ENCODE measurements around the gene UBR4.
A peak's percentile ranks its signal among the peaks of the same experiment; 100 is the strongest.
"Not testable (repeated sequence)": the region's sequence is repeated elsewhere in the genome, so short reads cannot be mapped to it uniquely, and the experiment has no call there.

Gene UBR4

DNA sequence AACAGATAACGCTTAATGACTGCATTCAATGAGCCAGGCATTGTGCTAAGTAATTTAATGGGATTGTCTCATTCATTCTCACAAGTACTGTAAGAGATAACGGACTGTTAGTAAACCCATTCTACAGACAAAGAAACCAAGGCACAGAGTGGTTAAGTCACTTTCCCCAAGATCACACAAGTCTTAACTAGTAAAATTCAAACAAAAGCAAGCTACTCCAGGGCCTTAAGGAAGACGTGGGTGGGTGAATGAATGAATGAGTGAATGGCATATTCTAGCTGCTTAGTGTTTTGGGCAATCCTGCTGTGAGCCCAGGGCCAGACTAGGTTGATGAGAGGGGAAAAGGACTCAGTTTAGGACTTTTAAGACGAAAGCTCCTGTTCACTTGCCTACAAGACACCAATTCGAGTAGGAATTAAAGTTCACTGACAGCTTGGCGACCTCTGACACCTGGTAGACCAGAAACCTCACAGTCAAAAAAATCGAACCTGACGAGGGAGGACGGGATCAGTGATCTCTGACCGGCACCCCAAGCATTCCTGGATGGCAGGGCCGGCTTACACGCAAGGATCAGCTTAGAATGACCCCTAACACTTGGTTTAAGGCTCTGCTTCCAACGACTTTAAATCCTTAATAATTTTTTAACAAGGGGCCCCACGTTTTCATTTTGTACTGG lies 40.7 kb upstream of the UBR4 start:
- no peak for DNase-seq (ENCODE audit: extremely low read depth, low read depth)
- TF ChIP-seq, protein P1, sequence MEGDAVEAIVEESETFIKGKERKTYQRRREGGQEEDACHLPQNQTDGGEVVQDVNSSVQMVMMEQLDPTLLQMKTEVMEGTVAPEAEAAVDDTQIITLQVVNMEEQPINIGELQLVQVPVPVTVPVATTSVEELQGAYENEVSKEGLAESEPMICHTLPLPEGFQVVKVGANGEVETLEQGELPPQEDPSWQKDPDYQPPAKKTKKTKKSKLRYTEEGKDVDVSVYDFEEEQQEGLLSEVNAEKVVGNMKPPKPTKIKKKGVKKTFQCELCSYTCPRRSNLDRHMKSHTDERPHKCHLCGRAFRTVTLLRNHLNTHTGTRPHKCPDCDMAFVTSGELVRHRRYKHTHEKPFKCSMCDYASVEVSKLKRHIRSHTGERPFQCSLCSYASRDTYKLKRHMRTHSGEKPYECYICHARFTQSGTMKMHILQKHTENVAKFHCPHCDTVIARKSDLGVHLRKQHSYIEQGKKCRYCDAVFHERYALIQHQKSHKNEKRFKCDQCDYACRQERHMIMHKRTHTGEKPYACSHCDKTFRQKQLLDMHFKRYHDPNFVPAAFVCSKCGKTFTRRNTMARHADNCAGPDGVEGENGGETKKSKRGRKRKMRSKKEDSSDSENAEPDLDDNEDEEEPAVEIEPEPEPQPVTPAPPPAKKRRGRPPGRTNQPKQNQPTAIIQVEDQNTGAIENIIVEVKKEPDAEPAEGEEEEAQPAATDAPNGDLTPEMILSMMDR (IDR thresholded peaks at IDR 0.05; ENCODE audit: low read depth, low read length): no peak

DNA sequence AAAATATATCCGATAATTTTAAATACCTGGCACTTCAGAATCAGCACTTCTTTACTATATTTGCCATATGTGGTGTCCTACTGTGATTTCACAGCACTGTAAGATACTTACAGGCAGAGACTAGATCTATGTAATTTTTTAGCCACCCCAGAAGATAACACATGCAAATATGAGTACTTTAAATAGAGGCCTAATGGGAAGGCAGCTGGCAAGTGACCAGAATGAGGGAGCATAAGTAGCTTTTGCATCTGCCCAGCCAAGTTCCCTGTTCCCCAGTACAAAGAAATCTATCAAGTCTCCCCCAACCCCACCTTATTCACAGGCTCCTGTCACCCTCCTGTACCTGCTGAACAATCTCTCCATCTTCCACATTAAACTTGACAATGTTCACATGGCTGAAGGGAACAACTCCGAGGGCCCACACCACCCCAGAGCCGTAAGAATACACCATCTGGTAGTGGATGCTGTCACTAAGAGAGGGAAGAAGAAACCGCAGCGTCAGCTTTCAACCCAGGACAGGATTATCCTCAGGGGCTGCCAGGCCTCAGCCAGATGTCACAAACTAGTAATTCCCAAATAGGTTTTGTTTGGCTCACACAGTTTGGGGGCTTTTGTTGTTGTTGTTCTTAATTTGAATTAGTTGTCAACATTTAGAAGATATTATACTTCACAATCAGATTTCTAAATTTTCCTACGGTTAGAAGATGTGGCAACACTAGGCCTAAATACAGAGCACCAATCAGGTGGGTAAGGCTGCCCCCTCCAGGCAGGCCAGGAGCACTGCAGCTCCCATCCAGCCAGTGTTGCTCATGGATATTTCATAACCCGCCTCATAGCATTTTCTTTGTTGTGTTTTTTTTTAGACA lies 30.8 kb upstream of the UBR4 start:
- TF ChIP-seq, protein P1 (IDR thresholded peaks at IDR 0.05; ENCODE audit: low read depth, low read length): peak; percentile 98
- DNase-seq (ENCODE audit: extremely low read depth, low read depth): peak; percentile 56

DNA sequence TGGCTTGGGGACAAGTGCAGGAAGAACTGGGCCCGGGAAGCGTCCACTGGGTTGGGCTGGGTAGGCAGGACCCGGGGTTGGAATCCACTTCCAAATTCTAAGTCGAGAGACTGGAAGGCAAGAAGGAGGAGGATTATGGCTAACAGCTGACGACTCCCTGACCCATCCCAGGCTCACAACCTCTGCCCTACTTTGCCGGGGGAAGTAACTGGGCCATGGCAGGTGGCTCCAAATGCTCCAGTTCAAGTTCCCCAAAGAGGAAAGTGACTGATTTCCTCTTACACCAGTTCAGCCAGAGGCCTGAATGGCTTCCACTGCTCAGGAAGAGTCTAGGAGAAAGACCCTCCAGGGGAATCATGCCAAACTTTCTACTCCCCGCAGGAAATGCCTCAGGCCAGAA lies 29.8 kb upstream of the UBR4 start:
- TF ChIP-seq, protein P1 (IDR thresholded peaks at IDR 0.05; ENCODE audit: low read depth, low read length): no peak
- no peak for DNase-seq (ENCODE audit: extremely low read depth, low read depth)

DNA sequence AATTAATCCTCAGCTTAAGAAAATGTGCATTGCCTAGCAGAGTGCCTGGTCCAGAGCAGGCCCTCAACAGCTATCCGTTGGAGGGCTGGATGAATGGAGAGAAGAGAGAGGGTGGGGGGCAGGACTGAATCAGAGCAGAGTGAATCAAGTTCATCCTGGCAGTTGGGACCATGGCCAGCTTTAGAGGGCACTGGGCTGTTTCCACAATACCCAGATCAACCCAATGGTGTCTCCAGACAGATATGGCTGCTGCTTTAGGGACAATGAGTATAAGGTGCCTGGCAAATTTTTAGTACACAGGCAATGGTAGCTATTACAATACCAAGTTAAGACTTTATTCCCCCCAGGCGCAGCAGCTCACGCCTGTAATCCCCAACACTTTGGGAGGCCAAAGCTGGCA lies 24.2 kb upstream of the UBR4 start:
- no peak for DNase-seq (ENCODE audit: extremely low read depth, low read depth)
- TF ChIP-seq, protein P1 (IDR thresholded peaks at IDR 0.05; ENCODE audit: low read depth, low read length): no peak

DNA sequence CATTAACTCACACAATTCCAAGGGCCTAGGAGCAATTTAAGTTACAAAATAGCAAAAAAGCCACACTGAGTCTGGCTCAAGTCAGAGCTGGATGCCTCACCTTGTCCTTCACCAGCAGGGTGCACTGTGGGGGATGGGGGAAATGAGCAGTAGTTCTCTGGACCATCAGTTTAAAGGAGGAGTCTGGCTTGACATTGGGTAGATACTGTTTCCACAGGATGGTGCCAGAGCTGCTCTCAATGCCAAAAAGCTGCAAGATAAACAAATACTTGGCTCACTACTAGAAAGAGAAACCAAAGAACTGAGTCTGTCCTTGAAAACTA lies 22.4 kb upstream of the UBR4 start:
- TF ChIP-seq, protein P1 (IDR thresholded peaks at IDR 0.05; ENCODE audit: low read depth, low read length): peak; percentile 38
- peak; percentile 89 for DNase-seq (ENCODE audit: extremely low read depth, low read depth)

DNA sequence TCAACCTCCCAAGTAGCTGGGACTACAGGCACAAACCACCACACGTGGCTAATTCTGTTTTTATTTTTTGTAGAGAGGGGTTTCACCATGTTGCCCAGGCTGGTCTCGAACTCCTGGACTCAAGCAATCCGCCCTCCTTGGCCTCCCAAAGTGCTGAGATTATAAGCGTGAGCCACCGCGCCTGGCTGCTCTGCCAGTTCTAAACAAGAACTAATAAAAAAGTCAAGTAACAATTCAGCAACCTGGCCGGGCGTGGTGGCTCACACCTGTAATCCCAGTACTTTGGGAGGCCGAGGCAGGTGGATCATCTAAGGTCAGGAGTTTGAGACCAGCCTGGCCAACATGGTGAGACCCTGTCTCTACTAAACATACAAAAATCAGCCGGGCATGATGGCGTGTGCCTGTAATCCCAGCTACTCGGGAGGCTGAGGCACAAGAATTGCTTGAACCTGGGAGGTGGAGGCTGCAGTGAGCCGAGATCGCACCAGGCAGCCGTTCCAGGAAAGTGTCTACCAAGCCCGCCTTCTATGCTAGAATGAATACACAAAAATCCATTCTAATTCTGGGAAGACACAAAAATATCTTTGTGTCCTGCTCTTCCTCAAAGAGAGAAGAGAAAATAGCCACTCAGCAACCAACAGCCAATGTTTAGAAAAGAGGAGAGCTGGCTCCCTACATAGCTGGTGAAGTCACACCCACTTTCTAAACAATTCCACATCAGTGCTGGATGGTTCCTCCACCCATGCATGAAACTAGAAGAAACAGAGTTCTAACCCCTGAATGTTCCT lies 21.9 kb upstream of the UBR4 start:
- DNase-seq (ENCODE audit: extremely low read depth, low read depth): not testable (repeated sequence)

DNA sequence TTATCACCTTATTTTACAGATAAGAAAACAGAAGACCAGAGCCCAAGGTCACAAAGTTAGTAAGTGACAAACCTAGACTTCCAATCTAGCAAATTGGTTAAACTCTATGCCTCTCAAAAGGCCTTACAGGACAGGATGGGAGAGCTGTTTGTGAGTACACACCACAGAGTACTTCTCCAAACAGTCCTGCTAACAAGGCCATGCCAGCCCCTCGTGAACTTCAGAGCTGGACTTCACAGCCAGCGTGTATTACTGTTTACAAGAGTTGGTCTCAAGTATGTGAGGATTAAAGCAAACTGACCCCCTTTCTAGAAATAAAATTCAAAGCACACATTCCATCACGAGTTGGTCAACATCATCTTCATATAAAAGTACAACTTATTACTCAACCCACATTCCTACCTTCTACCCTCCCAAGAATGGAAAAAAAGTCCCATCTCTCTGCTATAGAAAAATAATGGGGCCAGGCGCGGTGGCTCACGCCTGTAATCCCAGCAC lies 19.8 kb upstream of the UBR4 start:
- DNase-seq (ENCODE audit: extremely low read depth, low read depth): no peak
- TF ChIP-seq, protein P1 (IDR thresholded peaks at IDR 0.05; ENCODE audit: low read depth, low read length): no peak

All from AG09319 (cell line).